K562 (cell line): ENCODE measurements around the gene IGFBP7. TPM values are rescaled to one million over a fixed set of nuclear protein-coding genes. Genes with fewer than 3 reads are reported as not detected.
"Not testable (repeated sequence)": the region's sequence is repeated elsewhere in the genome, so short reads cannot be mapped to it uniquely, and the experiment has no call there.

Source experiments
- ATAC-seq: fragments of 200-7000 bp; cut with Tn5 transposase; 3 replicates; pipeline ENCODE4 v1.9.1; 2020; ENCODE audit warnings: moderate library complexity
- BruUV-seq: library from RNA; stranded (reverse); fragments of 400-500 nt; replicated peaks from 2 replicates; lab custom pipeline; 2021; lab: Mats Ljungman, UMichigan
- CTCF ChIA-PET: fragments of 300-600 bp; formaldehyde crosslinking; extraction: SDS; loops from one replicate; lab custom pipeline; 2021; ENCODE audit warnings: low intra/inter-chr PET ratio; lab: Yijun Ruan, JAX
- POLR2A ChIA-PET: fragments of 300-600, 350-650 bp; sonication (Branson Sonifier 250); formaldehyde crosslinking; extraction: SDS; loops from one replicate; lab custom pipeline; 2021; ENCODE audit warnings: antibody characterized with exemption, inconsistent platforms; lab: Yijun Ruan, JAX
- DNase-seq, 4 experiments: peaks; one replicate each; pipeline versions ENCODE4 v3.0.0 to v3.0.0-alpha.2; 2011 to 2018; ENCODE audit warnings: low spot score in 3 of 4, mixed read lengths in 3 of 4; ENCODE audit errors: extremely low read depth in 1 of 4
- FAIRE-seq: peaks from 2 replicates; lab custom pipeline; 2011; peaks lifted over from hg19 to GRCh38; lab: Jason Lieb, UNC
- H2AFZ ChIP-seq: 2 replicates; pipeline ENCODE4 v1.6.0; 2011; ENCODE audit warnings: low read depth, low read length, control low read depth, inconsistent platforms
- H3K27ac ChIP-seq: fragments of 200-600 bp; 3 replicates; pipeline ENCODE4 v1.8.0; 2011; ENCODE audit warnings: low read depth, mild to moderate bottlenecking, control low read depth, inconsistent platforms, low read length, moderate library complexity, mixed read lengths; ENCODE audit errors: extremely low read depth
- H3K27me3 ChIP-seq, 2 experiments: fragments of 300-600 bp in 1 of 2; 2 replicates in 1 of 2; 3 replicates in 1 of 2; pipeline versions ENCODE4 v1.6.0 to v1.8.0; 2011; ENCODE audit warnings: inconsistent platforms in 2 of 2, low read length in 2 of 2, mild to moderate bottlenecking in 1 of 2, mixed read lengths in 1 of 2, moderate library complexity in 1 of 2; ENCODE audit not compliant: control insufficient read depth in 2 of 2, insufficient read depth in 2 of 2
- H3K36me3 ChIP-seq: fragments of 300-600 bp; 3 replicates; pipeline ENCODE4 v1.8.0; 2011; ENCODE audit warnings: mild to moderate bottlenecking, low read length, inconsistent platforms; ENCODE audit not compliant: control insufficient read depth, insufficient read depth
- H3K4me1 ChIP-seq, 2 experiments: fragments of 200-600 bp in 1 of 2; replicated peaks in 1 of 2; 2 replicates in 1 of 2; 3 replicates in 1 of 2; pipeline versions ENCODE4 v1.5.1 to v1.8.0; 2011; ENCODE audit warnings: inconsistent platforms in 2 of 2, low read length in 2 of 2, mild to moderate bottlenecking in 1 of 2, mixed read lengths in 1 of 2, moderate library complexity in 1 of 2; ENCODE audit not compliant: control insufficient read depth in 2 of 2, insufficient read depth in 2 of 2
- H3K4me2 ChIP-seq: 2 replicates; pipeline ENCODE4 v1.6.1; 2011; ENCODE audit warnings: low read length, control low read depth, inconsistent platforms, mixed read lengths; ENCODE audit not compliant: insufficient read depth
- H3K4me3 ChIP-seq: fragments of 200-600 bp; sonication (generic), shearing (Covaris generic); 2 replicates; pipeline ENCODE4 v1.5.1; 2016; ENCODE audit warnings: control low read depth, inconsistent platforms
- H3K79me2 ChIP-seq: fragments of 200-600 bp; 3 replicates; pipeline ENCODE4 v1.8.0; 2011; ENCODE audit warnings: low read length, inconsistent platforms; ENCODE audit not compliant: control insufficient read depth, insufficient read depth
- H3K9ac ChIP-seq, 2 experiments: 2 replicates each; pipeline versions ENCODE4 v1.6.0 to v1.6.1; 2011; ENCODE audit warnings: low read depth in 2 of 2, low read length in 2 of 2, control low read depth in 1 of 2, inconsistent platforms in 1 of 2, mild to moderate bottlenecking in 1 of 2, mixed read lengths in 1 of 2; ENCODE audit not compliant: insufficient read depth in 1 of 2
- H3K9me1 ChIP-seq: one replicate; pipeline ENCODE4 v1.6.0; 2011; ENCODE audit warnings: inconsistent platforms, mild to moderate bottlenecking, low read length, moderate library complexity; ENCODE audit not compliant: control insufficient read depth, insufficient read depth
- H3K9me3 ChIP-seq: replicated peaks from 2 replicates; pipeline ENCODE4 v1.5.1; 2011; ENCODE audit warnings: low read depth, low read length, inconsistent platforms; ENCODE audit not compliant: control insufficient read depth, insufficient read depth
- H4K20me1 ChIP-seq: replicated peaks from 2 replicates; pipeline ENCODE4 v1.6.1; 2011; ENCODE audit warnings: low read length, inconsistent platforms, mixed read lengths; ENCODE audit not compliant: control insufficient read depth, insufficient read depth
- CEBPB ChIP-seq: fragments of 450-650 bp; IDR thresholded peaks from 2 replicates; pipeline ENCODE4 v1.6.1; 2016; ENCODE audit warnings: missing genetic modification characterization, missing compliant biosample characterization
- ILK ChIP-seq: fragments of 450-650 bp; IDR thresholded peaks from 2 replicates; pipeline ENCODE4 v1.6.1; 2016; ENCODE audit warnings: missing genetic modification characterization, low read depth, mild to moderate bottlenecking, missing compliant biosample characterization, moderate library complexity, borderline replicate concordance
- NFE2 ChIP-seq: IDR thresholded peaks from 2 replicates; pipeline ENCODE4 v1.6.1; 2014; ENCODE audit warnings: antibody characterized with exemption, low read depth
- PHF8 ChIP-seq: fragments of 200-600 bp; sonication (generic); IDR thresholded peaks from 2 replicates; pipeline ENCODE4 v1.6.1; 2012; ENCODE audit warnings: mixed run types, mild to moderate bottlenecking, inconsistent platforms, low read length, moderate library complexity, borderline replicate concordance
- PKNOX1 ChIP-seq: fragments of 450-650 bp; IDR thresholded peaks from 2 replicates; pipeline ENCODE4 v1.6.1; 2016
- WGBS: fragments of 100-300 bp; shearing (Covaris generic); methylation state at CpG from one replicate; pipeline ENCODE4 v1.1.6; 2016; ENCODE audit warnings: low coverage, mixed read lengths; ENCODE audit not compliant: insufficient coverage; ENCODE audit errors: missing lambda C conversion rate; 5-methylcytosine and 5-hydroxymethylcytosine counted together
- in situ Hi-C: fragments of 300-500 bp; cut with MboI; formaldehyde crosslinking; loops from 4 replicates; pipeline ENCODE4 v1.15.0; 2018; ENCODE audit warnings: inconsistent platforms, mixed read lengths
- intact Hi-C: fragments of 100-400 bp; cut with micrococcal nuclease; formaldehyde crosslinking; loops from 2 replicates; pipeline ENCODE4 v1.14.2; 2022
- polyA plus RNA-seq, 8 experiments: library from polyadenylated mRNA; depleted of rRNA in 4 of 8; stranded (reverse) in 5 of 8; unstranded in 3 of 8; fragments of >200 nt; fragmentation: Nextera tagmentation in 2 of 8; fragmentation: Illumina TruSeq in 1 of 8; extraction: Ambion mirVana in 2 of 8; extraction: Trizol in 1 of 8; gene quantifications; 2 replicates each; pipeline versions ENCODE4 v1.2.1 to v1.2.3, GENCODE V29; 2011 to 2014; ENCODE audit warnings: inconsistent platforms in 1 of 8, missing spikeins in 1 of 8
- total RNA-seq, 7 experiments: library from RNA; depleted of rRNA in 6 of 7; stranded (reverse); fragments of >200 nt in 6 of 7; fragmentation: Illumina TruSeq in 2 of 7; extraction: Trizol in 2 of 7; gene quantifications; 2 replicates each; pipeline versions ENCODE4 v1.2.1 to v1.2.3, GENCODE V29; 2011 to 2021; ENCODE audit warnings: low replicate concordance in 1 of 7

The IGFBP7 gene
- total and polyA plus RNA-seq, 9 of the 15 experiments (the other 6 are each of a cell fraction or from before 2014, with no cell fraction given): 0.27 to 0.49 (median 0.29) TPM; not detected in 6

- TF ChIP-seq PHF8 (no peak), ILK (no peak)
- TF ChIP-seq, all 486 proteins: peak for 0
Observed at GRCh38 chr4:57061395-57061794, 48.8 kb downstream of the IGFBP7 start (continued).

GRCh38 chr4:57060717-57061067 lies 49.5 kb downstream of the IGFBP7 start:
- H3K4me2 ChIP-seq, H3K4me3 ChIP-seq, H3K36me3 ChIP-seq, H3K27ac ChIP-seq, FAIRE-seq, intact Hi-C loops, DNase-seq, H3K9ac ChIP-seq, H3K4me1 ChIP-seq, H3K9me1 ChIP-seq, CTCF ChIA-PET, H3K9me3 ChIP-seq, ATAC-seq, H2AFZ ChIP-seq, H4K20me1 ChIP-seq, BruUV-seq, in situ Hi-C loops, H3K79me2 ChIP-seq: not testable (repeated sequence)
- 0% methylated on average over 6 of the region's 6 CpGs for WGBS
- H3K27me3 ChIP-seq: peaks cover 14 to 22% of the 10 kb centered on the region in 2 experiments; a peak in 4 of 5 replicates
- TF ChIP-seq PKNOX1 (0 out of 2 replicates have a peak, but pooled peaks have one; percentile 7), CEBPB (peak; percentile 62), NFE2 (peak; percentile 44; the same call in 1 of the 2 replicates)
- POLR2A ChIA-PET: interaction anchor here (1.1 to 1.7 kb wide), 2 partner anchors 12 to 31 kb away, joined by 3 to 6 read pairs; no protein-coding TSS in a partner anchor
